T-helper 2 cell treated with Interferon-gamma antibody and Interleukin-4, amounts not matched to agents 5 μg/mL and 100 μg/mL, for 36 hours (primary cell): ENCODE data around the gene ABTB2.

ENCODE experiments used
- DNase-seq: peaks from one replicate; pipeline ENCODE4 v3.0.0; 2021; ENCODE audit warnings: low spot score
- H3K27ac Mint-ChIP-seq: one replicate; pipeline ENCODE4 v1.8.0; 2021; ENCODE audit warnings: mild to moderate bottlenecking, mixed read lengths
- H3K27me3 Mint-ChIP-seq: one replicate; pipeline ENCODE4 v1.8.0; 2021; ENCODE audit warnings: low read depth, mixed read lengths
- H3K36me3 Mint-ChIP-seq: one replicate; pipeline ENCODE4 v1.8.0; 2021; ENCODE audit warnings: low read depth, mixed read lengths
- H3K4me1 Mint-ChIP-seq: one replicate; pipeline ENCODE4 v1.8.0; 2021; ENCODE audit warnings: low read depth, mixed read lengths
- H3K4me3 Mint-ChIP-seq: one replicate; pipeline ENCODE4 v1.8.0; 2022; ENCODE audit warnings: mild to moderate bottlenecking, moderate library complexity, mixed read lengths
- H3K9me3 Mint-ChIP-seq: one replicate; pipeline ENCODE4 v1.8.0; 2021; ENCODE audit warnings: mixed read lengths

The ABTB2 gene

GRCh38 chr11:34356130-34356529, 1.7 kb downstream of the ABTB2 start:
- Mint-ChIP-seq H3K36me3 (peaks cover 4% of the 10 kb centered on the region), H3K4me1 (peaks cover 38% of the 10 kb centered on the region), H3K27ac (no peak overlapping the region), H3K9me3 (no peaks in the 10 kb centered on the region), H3K4me3 (peak overlapping the region; percentile 83), H3K27me3 (peaks cover 36% of the 10 kb centered on the region)
- DNase-seq = no peak

GRCh38 chr11:34355726-34356125, 2.1 kb downstream of the ABTB2 start:
- Mint-ChIP-seq H3K9me3 (no peaks in the 10 kb centered on the region), H3K4me1 (peaks cover 38% of the 10 kb centered on the region), H3K27me3 (peaks cover 32% of the 10 kb centered on the region), H3K36me3 (peaks cover 4% of the 10 kb centered on the region), H3K27ac (no peak overlapping the region), H3K4me3 (peak overlapping the region; percentile 83)
- no peak for DNase-seq

GRCh38 chr11:34354782-34355181, 3.0 kb downstream of the ABTB2 start:
- no peak for DNase-seq
- Mint-ChIP-seq H3K9me3 (no peaks in the 10 kb centered on the region), H3K27me3 (peaks cover 25% of the 10 kb centered on the region), H3K27ac (no peak overlapping the region), H3K4me1 (peaks cover 34% of the 10 kb centered on the region), H3K4me3 (peak overlapping the region; percentile 46), H3K36me3 (peaks cover 4% of the 10 kb centered on the region)

- H3K4me1 Mint-ChIP-seq = peaks cover 29% of the 10 kb centered on the region
- H3K27me3 Mint-ChIP-seq = peaks cover 22% of the 10 kb centered on the region
- no peak for DNase-seq
- peaks cover 4% of the 10 kb centered on the region for H3K36me3 Mint-ChIP-seq
- no peak overlapping the region for H3K27ac Mint-ChIP-seq
- no peaks in the 10 kb centered on the region for H3K9me3 Mint-ChIP-seq
- H3K4me3 Mint-ChIP-seq = no peak overlapping the region
Observed at GRCh38 chr11:34353881-34354280, 3.9 kb downstream of the ABTB2 start.

- Mint-ChIP-seq H3K27ac (no peak overlapping the region), H3K9me3 (no peaks in the 10 kb centered on the region), H3K36me3 (peaks cover 4% of the 10 kb centered on the region), H3K4me1 (peaks cover 27% of the 10 kb centered on the region), H3K27me3 (peaks cover 25% of the 10 kb centered on the region), H3K4me3 (no peak overlapping the region)
- no peak for DNase-seq
Observed at GRCh38 chr11:34351687-34352469, 5.9 kb downstream of the ABTB2 start.

- Mint-ChIP-seq H3K36me3 (peaks cover 2% of the 10 kb centered on the region), H3K27ac (no peak overlapping the region), H3K4me3 (no peak overlapping the region), H3K27me3 (peaks cover 18% of the 10 kb centered on the region), H3K4me1 (peaks cover 23% of the 10 kb centered on the region), H3K9me3 (no peaks in the 10 kb centered on the region)
- DNase-seq = no peak
Observed at GRCh38 chr11:34351051-34351450, 6.8 kb downstream of the ABTB2 start.

- Mint-ChIP-seq H3K27me3 (peaks cover 9% of the 10 kb centered on the region), H3K9me3 (no peaks in the 10 kb centered on the region), H3K4me3 (no peak overlapping the region), H3K36me3 (no peaks in the 10 kb centered on the region), H3K4me1 (peaks cover 15% of the 10 kb centered on the region), H3K27ac (no peak overlapping the region)
- no peak for DNase-seq
Observed at GRCh38 chr11:34349882-34350281, 7.9 kb downstream of the ABTB2 start.

- H3K4me3 Mint-ChIP-seq = no peak overlapping the region
- no peaks in the 10 kb centered on the region for H3K36me3 Mint-ChIP-seq
- H3K9me3 Mint-ChIP-seq = no peaks in the 10 kb centered on the region
- peaks cover 8% of the 10 kb centered on the region for H3K4me1 Mint-ChIP-seq
- no peak for DNase-seq
- H3K27ac Mint-ChIP-seq = no peak overlapping the region
- H3K27me3 Mint-ChIP-seq = peaks cover 3% of the 10 kb centered on the region
Observed at GRCh38 chr11:34348919-34349318, 8.9 kb downstream of the ABTB2 start.

GRCh38 chr11:34348096-34348495, 9.7 kb downstream of the ABTB2 start:
- H3K4me1 Mint-ChIP-seq = peaks cover 8% of the 10 kb centered on the region

GRCh38 chr11:34346551-34346950, 11.3 kb downstream of the ABTB2 start:
- Mint-ChIP-seq H3K4me3 (no peak overlapping the region), H3K9me3 (no peaks in the 10 kb centered on the region), H3K36me3 (no peaks in the 10 kb centered on the region), H3K27ac (no peak overlapping the region), H3K27me3 (peaks cover 2% of the 10 kb centered on the region), H3K4me1 (peaks cover 4% of the 10 kb centered on the region)
- no peak for DNase-seq

More at GRCh38 chr11:34348096-34348495, 9.7 kb downstream of the ABTB2 start:
- H3K4me3 Mint-ChIP-seq = no peak overlapping the region
- H3K36me3 Mint-ChIP-seq = no peaks in the 10 kb centered on the region
- H3K27ac Mint-ChIP-seq = no peak overlapping the region
- H3K27me3 Mint-ChIP-seq = peaks cover 2% of the 10 kb centered on the region
- no peaks in the 10 kb centered on the region for H3K9me3 Mint-ChIP-seq
- no peak for DNase-seq

GRCh38 chr11:34345991-34346480, 11.8 kb downstream of the ABTB2 start:
- Mint-ChIP-seq H3K27me3 (peaks cover 2% of the 10 kb centered on the region), H3K36me3 (no peaks in the 10 kb centered on the region), H3K4me1 (peaks cover 2% of the 10 kb centered on the region), H3K9me3 (no peaks in the 10 kb centered on the region), H3K27ac (no peak overlapping the region), H3K4me3 (no peak overlapping the region)
- no peak for DNase-seq

- no peak for DNase-seq
- Mint-ChIP-seq H3K36me3 (no peaks in the 10 kb centered on the region), H3K4me3 (no peak overlapping the region), H3K9me3 (no peaks in the 10 kb centered on the region), H3K27me3 (peaks cover 2% of the 10 kb centered on the region), H3K4me1 (peaks cover 2% of the 10 kb centered on the region), H3K27ac (no peak overlapping the region)
Observed at GRCh38 chr11:34345540-34345876, 12.3 kb downstream of the ABTB2 start.

GRCh38 chr11:34344768-34345539, 12.9 kb downstream of the ABTB2 start:
- DNase-seq = no peak
- H3K9me3 Mint-ChIP-seq = no peaks in the 10 kb centered on the region
- H3K27ac Mint-ChIP-seq = no peak overlapping the region
- H3K27me3 Mint-ChIP-seq = peaks cover 2% of the 10 kb centered on the region
- H3K4me1 Mint-ChIP-seq = peaks cover 6% of the 10 kb centered on the region
- no peak overlapping the region for H3K4me3 Mint-ChIP-seq
- no peaks in the 10 kb centered on the region for H3K36me3 Mint-ChIP-seq

- Mint-ChIP-seq H3K27me3 (peaks cover 4% of the 10 kb centered on the region), H3K36me3 (no peaks in the 10 kb centered on the region), H3K4me1 (peaks cover 11% of the 10 kb centered on the region), H3K4me3 (no peak overlapping the region), H3K9me3 (no peaks in the 10 kb centered on the region), H3K27ac (no peak overlapping the region)
- no peak for DNase-seq
Observed at GRCh38 chr11:34344410-34344767, 13.4 kb downstream of the ABTB2 start.
